GM21576 (cell line): Measurements from ENCODE around the gene SRI.

Experiments
- ATAC-seq: cut with Tn5 transposase; IDR thresholded peaks from one replicate; pipeline ENCODE4 v1.9.1; 2021; ENCODE audit warnings: mild to moderate bottlenecking, moderate library complexity; ENCODE audit not compliant: unreplicated experiment

The SRI gene

GRCh38 chr7:88226201-88226600, 6.4 kb upstream of the SRI start:
- no peak for ATAC-seq

- no peak for ATAC-seq
Measured at GRCh38 chr7:88224601-88225275, 4.9 kb upstream of the SRI start.

GRCh38 chr7:88223265-88223664, 3.4 kb upstream of the SRI start:
- ATAC-seq = no peak

GRCh38 chr7:88218836-88219605, 817 bp downstream of the SRI start:
- ATAC-seq = peak; percentile 36

GRCh38 chr7:88218429-88218745, 1.5 kb downstream of the SRI start:
- no peak for ATAC-seq

- peak; percentile 78 for ATAC-seq
Measured at GRCh38 chr7:88217675-88218428, 2.0 kb downstream of the SRI start.

- no peak for ATAC-seq
Measured at GRCh38 chr7:88216276-88216675, 3.6 kb downstream of the SRI start.

- no peak for ATAC-seq
Measured at GRCh38 chr7:88215295-88215694, 4.5 kb downstream of the SRI start.

GRCh38 chr7:88214456-88214855, 5.4 kb downstream of the SRI start:
- ATAC-seq = no peak

- no peak for ATAC-seq
Measured at GRCh38 chr7:88212918-88213317, 6.9 kb downstream of the SRI start.

GRCh38 chr7:88208521-88208920, 11.3 kb downstream of the SRI start:
- no peak for ATAC-seq

- no peak for ATAC-seq
Measured at GRCh38 chr7:88206254-88206653, 13.6 kb downstream of the SRI start.

- ATAC-seq = no peak
Measured at GRCh38 chr7:88205179-88205578, 14.7 kb downstream of the SRI start.

- no peak for ATAC-seq
Measured at GRCh38 chr7:88204525-88205110, 15.2 kb downstream of the SRI start.

GRCh38 chr7:88203401-88203800, 16.4 kb downstream of the SRI start:
- ATAC-seq = no peak

GRCh38 chr7:88202799-88203198, 17.0 kb downstream of the SRI start:
- no peak for ATAC-seq

GRCh38 chr7:88202278-88202677, 17.6 kb downstream of the SRI start:
- no peak for ATAC-seq

GRCh38 chr7:88201305-88201704, 18.5 kb downstream of the SRI start:
- ATAC-seq = no peak

GRCh38 chr7:88200789-88201188, 19.0 kb downstream of the SRI start:
- no peak for ATAC-seq

GRCh38 chr7:88200261-88200660, 19.6 kb downstream of the SRI start:
- ATAC-seq = no peak

- ATAC-seq = no peak
Measured at GRCh38 chr7:88191911-88192310, 27.9 kb downstream of the SRI start.

- ATAC-seq = no peak
Measured at GRCh38 chr7:88185650-88186049, 34.2 kb downstream of the SRI start.
